ENCODE data around the gene CAMK2N1.

- no peak for TF ChIP-seq POLR2A (IDR thresholded peaks at IDR 0.05; ENCODE audit: low read depth, low read length)
- no peak for TF ChIP-seq POLR2AphosphoS5 (IDR thresholded peaks at IDR 0.05; ENCODE audit: low read depth, low read length)
- no peak for TF ChIP-seq SPI1 (IDR thresholded peaks at IDR 0.05; ENCODE audit: low read depth, low read length)
- TF ChIP-seq TAF1 (IDR thresholded peaks at IDR 0.05; ENCODE audit: low read depth, low read length): no peak
- no peak for TF ChIP-seq PAX5 (IDR thresholded peaks at IDR 0.05; ENCODE audit: insufficient read depth, low read length, severe bottlenecking)
- TF ChIP-seq POU2F2 (IDR thresholded peaks at IDR 0.05; ENCODE audit: low read depth, low read length): no peak
Observed at GRCh38 chr1:20479840-20480239, 6.2 kb downstream of the CAMK2N1 start.

All from GM12891 (cell line).